Skeletal muscle cell (primary cell): ENCODE measurements around the gene VMA21.

ENCODE experiments used
- DNase-seq: peaks from one replicate; pipeline ENCODE4 v3.0.0-alpha.2; 2010; ENCODE audit warnings: low read depth
- H3K4me3 ChIP-seq: 2 replicates; pipeline ENCODE4 v1.5.1; 2011; ENCODE audit warnings: low read depth, mild to moderate bottlenecking, control low read depth, low read length, moderate library complexity

The VMA21 gene

GRCh38 chrX:151396825-151397740 is at the start of gene VMA21:
Gene VMA21, plus strand, starts transcription at chrX:151397206. Its CDS starts 103 bp downstream, at chrX:151397309.
- peak within 1 kb of the TSS; percentile 78 for H3K4me3 ChIP-seq
- peak; percentile 56 for DNase-seq

- no peak overlapping the region for H3K4me3 ChIP-seq
- no peak for DNase-seq
Observed at GRCh38 chrX:151359341-151359740, 37.7 kb upstream of the VMA21 start.

GRCh38 chrX:151359931-151360871 is 36.8 kb upstream of the VMA21 start:
- no peak for DNase-seq
- H3K4me3 ChIP-seq = no peak overlapping the region

GRCh38 chrX:151363316-151363715 is 33.7 kb upstream of the VMA21 start:
- no peak overlapping the region for H3K4me3 ChIP-seq
- no peak for DNase-seq

- H3K4me3 ChIP-seq = no peak overlapping the region
- DNase-seq = no peak
Observed at GRCh38 chrX:151365579-151365978, 31.4 kb upstream of the VMA21 start.

- no peak for DNase-seq
- no peak overlapping the region for H3K4me3 ChIP-seq
Observed at GRCh38 chrX:151370906-151371305, 26.1 kb upstream of the VMA21 start.

GRCh38 chrX:151384807-151385206 is 12.2 kb upstream of the VMA21 start:
- no peak for DNase-seq

GRCh38 chrX:151386838-151387459 is 10.1 kb upstream of the VMA21 start:
- no peak overlapping the region for H3K4me3 ChIP-seq
- DNase-seq = peak; percentile 17

More at GRCh38 chrX:151384807-151385206, 12.2 kb upstream of the VMA21 start:
- H3K4me3 ChIP-seq = no peak overlapping the region

GRCh38 chrX:151391722-151392121 is 5.3 kb upstream of the VMA21 start:
- no peak for DNase-seq
- H3K4me3 ChIP-seq = no peak overlapping the region

- DNase-seq = no peak
Observed at GRCh38 chrX:151393514-151393913, 3.5 kb upstream of the VMA21 start.

GRCh38 chrX:151396042-151396824 is 773 bp upstream of the VMA21 start:
- peak overlapping the region; percentile 53 for H3K4me3 ChIP-seq
- peak; percentile 16 for DNase-seq

More at GRCh38 chrX:151393514-151393913, 3.5 kb upstream of the VMA21 start:
- H3K4me3 ChIP-seq = no peak overlapping the region

GRCh38 chrX:151397741-151398070 is 700 bp downstream of the VMA21 start:
- peak overlapping the region; percentile 78 for H3K4me3 ChIP-seq
- no peak for DNase-seq

GRCh38 chrX:151398346-151398745 is 1.3 kb downstream of the VMA21 start:
- no peak overlapping the region for H3K4me3 ChIP-seq
- DNase-seq = no peak

GRCh38 chrX:151402719-151403390 is 5.8 kb downstream of the VMA21 start:
- no peak for DNase-seq
- no peak overlapping the region for H3K4me3 ChIP-seq

GRCh38 chrX:151416579-151416978 is 19.6 kb downstream of the VMA21 start:
- DNase-seq = no peak
- no peak overlapping the region for H3K4me3 ChIP-seq

GRCh38 chrX:151419782-151420181 is 22.8 kb downstream of the VMA21 start:
- DNase-seq = no peak
- no peak overlapping the region for H3K4me3 ChIP-seq

- H3K4me3 ChIP-seq = no peak overlapping the region
- DNase-seq = no peak
Observed at GRCh38 chrX:151424505-151424904, 27.5 kb downstream of the VMA21 start.

- DNase-seq = no peak
- no peak overlapping the region for H3K4me3 ChIP-seq
Observed at GRCh38 chrX:151448509-151448908, 51.5 kb downstream of the VMA21 start.
